GM20000 (cell line): Measurements from ENCODE around the gene AXIN1.
"Not testable (repeated sequence)": the region's sequence is repeated elsewhere in the genome, so short reads cannot be mapped to it uniquely, and the experiment has no call there.

ENCODE experiments used
- DNase-seq: peaks from one replicate; pipeline ENCODE4 v3.0.0; 2012; ENCODE audit warnings: low spot score
- TF ChIP-seq, protein P1 (sequence below): IDR thresholded peaks from 2 replicates; pipeline ENCODE4 v1.5.1; 2012; ENCODE audit warnings: mild to moderate bottlenecking, control low read depth; ENCODE audit errors: extremely low read depth, missing control alignments

Gene AXIN1

GRCh38 chr16:273547-274421, 78.7 kb downstream of the AXIN1 start:
- TF ChIP-seq, protein P1, sequence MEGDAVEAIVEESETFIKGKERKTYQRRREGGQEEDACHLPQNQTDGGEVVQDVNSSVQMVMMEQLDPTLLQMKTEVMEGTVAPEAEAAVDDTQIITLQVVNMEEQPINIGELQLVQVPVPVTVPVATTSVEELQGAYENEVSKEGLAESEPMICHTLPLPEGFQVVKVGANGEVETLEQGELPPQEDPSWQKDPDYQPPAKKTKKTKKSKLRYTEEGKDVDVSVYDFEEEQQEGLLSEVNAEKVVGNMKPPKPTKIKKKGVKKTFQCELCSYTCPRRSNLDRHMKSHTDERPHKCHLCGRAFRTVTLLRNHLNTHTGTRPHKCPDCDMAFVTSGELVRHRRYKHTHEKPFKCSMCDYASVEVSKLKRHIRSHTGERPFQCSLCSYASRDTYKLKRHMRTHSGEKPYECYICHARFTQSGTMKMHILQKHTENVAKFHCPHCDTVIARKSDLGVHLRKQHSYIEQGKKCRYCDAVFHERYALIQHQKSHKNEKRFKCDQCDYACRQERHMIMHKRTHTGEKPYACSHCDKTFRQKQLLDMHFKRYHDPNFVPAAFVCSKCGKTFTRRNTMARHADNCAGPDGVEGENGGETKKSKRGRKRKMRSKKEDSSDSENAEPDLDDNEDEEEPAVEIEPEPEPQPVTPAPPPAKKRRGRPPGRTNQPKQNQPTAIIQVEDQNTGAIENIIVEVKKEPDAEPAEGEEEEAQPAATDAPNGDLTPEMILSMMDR, result no peak

DNA sequence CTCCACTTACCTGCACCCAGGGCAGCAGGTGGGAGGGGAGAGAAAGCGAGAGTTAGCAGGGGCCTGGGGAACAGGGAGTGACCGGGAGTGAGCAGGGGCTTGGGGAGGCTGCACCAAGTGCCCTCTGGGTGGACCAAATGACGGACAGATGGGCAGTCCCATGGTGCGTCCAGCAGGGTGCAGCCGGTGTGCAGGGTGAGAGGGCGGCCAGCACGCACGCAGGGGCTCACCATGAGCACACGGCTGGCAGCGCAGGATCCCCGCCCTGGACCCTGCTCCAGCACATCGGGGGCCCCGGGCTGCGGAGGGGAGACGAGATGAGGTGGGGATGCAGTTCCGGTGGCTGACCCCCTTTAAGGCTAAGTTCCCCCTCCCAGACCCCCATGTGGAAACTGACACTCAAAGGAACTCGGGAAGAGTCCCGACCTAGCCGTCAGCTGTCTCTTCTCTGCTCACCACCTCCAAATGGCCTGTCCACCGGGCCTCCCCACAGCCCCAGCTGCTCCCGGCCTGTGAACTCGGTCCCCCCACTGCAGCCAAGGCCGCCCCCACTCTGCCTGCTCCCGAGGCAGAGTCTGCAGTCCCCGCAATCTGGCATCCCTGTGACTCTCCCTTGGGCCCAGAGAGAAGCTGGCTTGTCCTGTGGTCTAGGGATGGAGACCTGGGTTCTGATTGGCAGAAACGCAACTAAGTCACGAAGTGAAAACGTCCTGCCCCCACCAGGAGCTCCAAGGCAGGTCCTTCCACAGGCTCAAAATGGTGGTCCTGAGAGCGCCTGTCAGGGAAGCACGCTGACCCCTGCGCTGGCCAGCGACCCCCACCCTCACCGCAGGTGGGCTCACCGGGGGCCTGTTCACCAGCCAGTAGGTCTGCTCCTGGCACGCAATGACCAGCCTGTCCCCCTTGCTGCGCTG, 79.6 kb downstream of the AXIN1 start:
- TF ChIP-seq, protein P1, result no peak
- no peak for DNase-seq

More at GRCh38 chr16:273547-274421, 78.7 kb downstream of the AXIN1 start:
- DNase-seq, result no peak

DNA sequence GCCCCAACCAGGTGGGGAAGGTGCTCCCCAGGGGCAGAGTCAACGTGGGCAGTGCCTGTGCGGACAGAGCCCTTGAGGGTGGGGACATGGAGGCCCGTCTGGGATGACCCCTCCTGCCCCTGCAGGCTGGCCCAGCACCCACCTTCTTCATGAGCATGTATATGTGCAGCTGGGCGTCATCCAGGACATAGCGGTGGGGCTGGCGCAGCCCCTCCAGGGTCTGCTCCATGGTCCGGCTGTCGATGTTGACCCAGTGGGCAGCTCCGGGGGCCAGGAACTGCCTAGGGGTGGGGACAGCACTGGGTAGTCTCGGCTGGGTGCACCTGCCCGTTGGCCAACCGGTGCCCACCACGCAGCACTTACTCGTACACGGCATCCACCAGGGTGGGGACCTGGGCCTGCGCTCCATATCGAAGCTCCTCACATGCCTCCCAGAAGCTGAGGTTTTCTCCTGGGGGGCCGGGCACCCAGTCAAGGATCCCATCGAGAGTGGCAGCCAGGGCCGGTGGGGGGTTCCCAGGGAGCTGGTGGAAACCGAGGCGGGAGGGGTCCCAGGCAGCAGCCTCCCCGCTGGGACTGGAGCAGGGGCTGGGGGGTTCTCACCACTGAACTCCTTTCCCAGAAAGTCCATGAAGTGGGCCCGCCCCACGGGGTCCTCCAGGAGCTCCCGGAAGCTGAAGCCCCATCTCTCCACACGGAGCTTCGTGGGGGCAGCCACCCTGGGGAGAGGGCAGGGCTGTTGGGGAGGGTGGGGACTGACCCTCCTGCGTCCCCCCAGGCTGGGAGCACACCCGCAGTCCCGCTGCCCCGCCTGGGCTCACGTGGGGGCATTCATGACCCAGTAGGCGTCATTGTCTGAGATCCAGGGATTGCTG, 81.9 kb downstream of the AXIN1 start:
- TF ChIP-seq, protein P1, result no peak
- DNase-seq, result no peak

- TF ChIP-seq, protein P1, result no peak
- no peak for DNase-seq
These were observed 83.3 kb downstream of the AXIN1 start for GRCh38 chr16:269061-269796.

DNA sequence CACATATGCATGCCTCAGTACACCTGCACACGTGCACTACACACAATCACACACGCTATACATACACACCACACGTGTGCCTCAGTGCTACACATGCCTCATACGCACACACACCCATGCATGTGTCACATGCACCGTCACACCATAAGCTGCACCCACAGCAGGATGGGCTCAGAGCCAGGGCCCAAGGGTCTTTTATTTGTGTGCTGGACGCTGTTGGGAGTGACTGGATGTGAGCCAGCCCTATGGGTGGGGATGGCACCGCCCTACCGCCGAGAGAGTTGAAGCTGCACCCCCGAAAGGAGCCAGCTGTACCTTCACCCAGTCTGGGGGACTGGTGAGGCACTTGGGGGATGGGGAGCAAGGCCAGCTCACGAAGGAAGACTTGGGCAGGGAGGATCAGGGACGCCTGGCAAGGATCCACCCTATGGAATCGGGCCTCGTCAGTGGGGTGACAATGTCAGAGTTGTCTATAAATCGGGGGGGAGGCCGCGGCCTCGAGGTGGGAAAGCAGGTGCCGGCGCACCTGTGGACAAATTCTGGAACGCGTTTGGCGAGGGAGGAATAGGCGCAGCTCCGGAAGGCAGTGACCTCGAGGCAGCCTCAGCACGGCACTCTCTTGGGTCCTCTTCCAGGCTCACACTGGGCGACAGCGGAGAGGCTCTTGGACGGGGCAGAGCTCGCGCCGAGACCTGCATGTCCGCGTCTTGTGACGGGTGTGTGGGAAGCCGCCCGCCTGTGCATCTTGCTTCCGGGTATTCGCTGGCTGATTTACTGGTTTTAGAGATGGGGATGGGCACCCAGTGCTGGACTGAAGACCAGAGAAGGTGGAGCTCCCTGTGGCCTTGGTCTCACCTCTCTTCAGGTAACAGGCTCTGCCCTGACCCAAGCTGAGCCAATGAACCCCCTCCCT, 84.1 kb downstream of the AXIN1 start:
- no peak for DNase-seq
- TF ChIP-seq, protein P1, result no peak

DNA sequence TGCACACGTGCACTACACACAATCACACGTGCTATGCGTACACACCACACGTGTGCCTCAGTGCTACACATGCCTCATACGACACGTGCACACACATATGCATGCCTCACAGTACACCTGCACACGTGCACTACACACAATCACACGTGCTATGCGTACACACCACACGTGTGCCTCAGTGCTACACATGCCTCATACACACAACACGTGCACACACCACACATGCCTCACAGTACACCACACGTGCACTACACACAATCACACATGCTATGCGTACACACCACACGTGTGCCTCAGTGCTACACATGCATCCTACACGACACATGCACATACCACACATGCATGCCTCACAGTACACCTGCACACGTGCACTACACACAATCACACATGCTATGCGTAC, 85.0 kb downstream of the AXIN1 start:
- DNase-seq, result not testable (repeated sequence)
